ENCODE measurements around the gene ICAM4. TPM values are rescaled to one million over a fixed set of nuclear protein-coding genes. Genes with fewer than 3 reads are reported as not detected.

The ICAM4 gene
- total and polyA plus RNA-seq, 9 of the 15 experiments (the other 6 are each of a cell fraction or from before 2014, with no cell fraction given) = 14.1 to 86.1 (median 29.6) TPM

- TF ChIP-seq RNF219 (CRISPR knock-in tag; IDR thresholded peaks at IDR 0.05) (no peak), ZNF41 (CRISPR knock-in tag; conservative IDR thresholded peaks at IDR 0.05) (no peak), SMARCA5 (IDR thresholded peaks at IDR 0.05) (no peak), ATF1 (CRISPR knock-in tag; IDR thresholded peaks at IDR 0.05) (no peak), ATF1 (tag; IDR thresholded peaks at IDR 0.05) (peak; percentile 33), XRCC3 (IDR thresholded peaks at IDR 0.05) (no peak), CBFB (CRISPR knock-in tag; IDR thresholded peaks at IDR 0.05) (no peak), HDAC1 (IDR thresholded peaks at IDR 0.05) (peak in 1 of 2 experiments; percentile 76; a peak in 1 of 4 replicates), GATAD2A (IDR thresholded peaks at IDR 0.05) (peak; percentile 45; the same call in 1 of the 2 replicates), ZNF668 (CRISPR knock-in tag; IDR thresholded peaks at IDR 0.05) (no peak), KDM5B (IDR thresholded peaks at IDR 0.05; ENCODE audit: insufficient replicate concordance, low read depth, low read length) (peak; percentile 69), RAD21 (CRISPR knock-in tag; conservative IDR thresholded peaks at IDR 0.05 in 1 of 2, IDR thresholded peaks at IDR 0.05 in 1 of 2) (peak in 1 of 2 experiments; percentile 20; a peak in 1 of 4 replicates), MYBL2 (IDR thresholded peaks at IDR 0.05; ENCODE audit: low read depth) (no peak), MYBL2 (CRISPR knock-in tag; IDR thresholded peaks at IDR 0.05; ENCODE audit: borderline replicate concordance) (no peak), CHD1 (IDR thresholded peaks at IDR 0.05; ENCODE audit: low read length) (peak; percentile 27), NCOA6 (IDR thresholded peaks at IDR 0.05) (peak; percentile 81; the same call in 1 of the 2 replicates), SP1 (CRISPR knock-in tag; IDR thresholded peaks at IDR 0.05) (peak; percentile 91), RBM25 (IDR thresholded peaks at IDR 0.05; ENCODE audit: low read depth, low read length, severe bottlenecking) (no peak), ATF6 (CRISPR knock-in tag; IDR thresholded peaks at IDR 0.05) (no peak), NRF1 (conservative IDR thresholded peaks at IDR 0.05 in 1 of 2, IDR thresholded peaks at IDR 0.05 in 1 of 2) (peak; percentile 69 to 77), EGR1 (conservative IDR thresholded peaks at IDR 0.05) (peak; percentile 88), JUND (IDR thresholded peaks at IDR 0.05; ENCODE audit: borderline replicate concordance, low read depth, low read length) (0 out of 2 replicates have a peak, but pooled peaks have one; percentile 2), JUND (tag; IDR thresholded peaks at IDR 0.05; ENCODE audit: borderline replicate concordance, low read depth, low read length) (peak; percentile 21; the same call in 1 of the 3 replicates), ZBTB9 (CRISPR knock-in tag; IDR thresholded peaks at IDR 0.05) (peak; percentile 98), GATA2 (CRISPR knock-in tag; IDR thresholded peaks at IDR 0.05) (no peak)
Measured at GRCh38 chr19:10334588-10335351, 48.0 kb downstream of the ICAM4 start (continued).
